IMR-90 (cell line): Measurements from ENCODE around the gene ANK3. TPM values are rescaled to one million over a fixed set of nuclear protein-coding genes. Genes with fewer than 3 reads are reported as not detected.

Experiments
- ATAC-seq: fragments of 200-7000 bp; cut with Tn5 transposase; 2 replicates; pipeline ENCODE4 v1.9.1; 2020; ENCODE audit warnings: low read depth, mild to moderate bottlenecking, moderate library complexity
- BruUV-seq: library from RNA; stranded (reverse); fragments of 400-500 nt; replicated peaks from 2 replicates; lab custom pipeline; 2021; lab: Mats Ljungman, UMichigan
- CTCF ChIA-PET: fragments of 300-600 bp; formaldehyde crosslinking; extraction: SDS; loops from one replicate; lab custom pipeline; 2021; ENCODE audit warnings: antibody characterized with exemption; lab: Yijun Ruan, JAX
- POLR2A ChIA-PET: fragments of 300-600 bp; sonication (Branson Sonifier 250); formaldehyde crosslinking; loops from one replicate; lab custom pipeline; 2022; ENCODE audit warnings: antibody characterized with exemption; ENCODE audit not compliant: unreplicated experiment; lab: Charles Lee
- DNase-seq: peaks from one replicate; pipeline ENCODE4 v3.0.0; 2013
- H2AFZ ChIP-seq: replicated peaks from 2 replicates; pipeline ENCODE3; 2013; ENCODE audit warnings: low read length, mild to moderate bottlenecking; ENCODE audit not compliant: poor library complexity
- H2AK5ac ChIP-seq: 2 replicates; pipeline ENCODE4 v1.6.1; 2013; ENCODE audit warnings: low read depth, low read length, inconsistent platforms
- H2AK9ac ChIP-seq: replicated peaks from 2 replicates; pipeline ENCODE3; 2013; ENCODE audit warnings: mild to moderate bottlenecking, low read depth, low read length, moderate library complexity; ENCODE audit not compliant: poor library complexity
- H2BK120ac ChIP-seq: 2 replicates; pipeline ENCODE4 v1.6.1; 2013; ENCODE audit warnings: low read depth, low read length, inconsistent platforms
- H2BK15ac ChIP-seq: 3 replicates; pipeline ENCODE4 v1.6.1; 2013; ENCODE audit warnings: low read depth, low read length, inconsistent platforms
- H2BK20ac ChIP-seq: 2 replicates; pipeline ENCODE4 v1.6.1; 2013; ENCODE audit warnings: low read depth, mild to moderate bottlenecking, inconsistent platforms, low read length, moderate library complexity
- H2BK5ac ChIP-seq: 2 replicates; pipeline ENCODE4 v1.6.1; 2013; ENCODE audit warnings: mild to moderate bottlenecking, low read depth, low read length, inconsistent platforms; ENCODE audit not compliant: poor library complexity, severe bottlenecking
- H3K14ac ChIP-seq: replicated peaks from 2 replicates; pipeline ENCODE4 v1.6.1; 2013; ENCODE audit warnings: low read depth, low read length, inconsistent platforms
- H3K18ac ChIP-seq: 2 replicates; pipeline ENCODE4 v1.6.1; 2013; ENCODE audit warnings: low read depth, low read length, control low read depth
- H3K23ac ChIP-seq: 2 replicates; pipeline ENCODE4 v1.6.1; 2013; ENCODE audit warnings: low read depth, low read length, inconsistent platforms
- H3K27ac ChIP-seq: 2 replicates; pipeline ENCODE4 v1.5.1; 2013; ENCODE audit warnings: mild to moderate bottlenecking, control low read depth, low read length; ENCODE audit not compliant: insufficient read depth
- H3K27me3 ChIP-seq: 2 replicates; pipeline ENCODE4 v1.6.1; 2013; ENCODE audit warnings: low read length; ENCODE audit not compliant: control insufficient read depth, insufficient read depth
- H3K36me3 ChIP-seq: 2 replicates; pipeline ENCODE4 v1.6.1; 2013; ENCODE audit warnings: low read length, mixed read lengths; ENCODE audit not compliant: control insufficient read depth, insufficient read depth
- H3K4ac ChIP-seq: 2 replicates; pipeline ENCODE4 v1.6.1; 2013; ENCODE audit warnings: low read depth, low read length, inconsistent platforms
- H3K4me1 ChIP-seq: 2 replicates; pipeline ENCODE4 v1.6.1; 2013; ENCODE audit warnings: low read length, mixed read lengths; ENCODE audit not compliant: control insufficient read depth, insufficient read depth
- H3K4me2 ChIP-seq: 2 replicates; pipeline ENCODE4 v1.6.1; 2013; ENCODE audit warnings: low read depth, mild to moderate bottlenecking, control low read depth, low read length, moderate library complexity
- H3K4me3 ChIP-seq: 2 replicates; pipeline ENCODE4 v1.5.1; 2013; ENCODE audit warnings: low read depth, mild to moderate bottlenecking, control low read depth, low read length, moderate library complexity; ENCODE audit not compliant: insufficient read depth
- H3K56ac ChIP-seq: 2 replicates; pipeline ENCODE4 v1.6.1; 2013; ENCODE audit warnings: low read length, inconsistent platforms; ENCODE audit not compliant: insufficient read depth; ENCODE audit errors: extremely low read depth
- H3K79me1 ChIP-seq, 2 experiments: 2 replicates each; pipeline ENCODE4 v1.6.1; 2013; ENCODE audit warnings: low read length in 2 of 2, inconsistent platforms in 1 of 2, low read depth in 1 of 2
- H3K9ac ChIP-seq: 2 replicates; pipeline ENCODE4 v1.6.1; 2013; ENCODE audit warnings: low read depth, low read length, control low read depth
- H3K9me1 ChIP-seq: 2 replicates; pipeline ENCODE4 v1.6.1; 2013; ENCODE audit warnings: low read length, inconsistent platforms; ENCODE audit not compliant: insufficient read depth
- H3K9me3 ChIP-seq: 2 replicates; pipeline ENCODE4 v1.6.1; 2013; ENCODE audit warnings: low read length; ENCODE audit not compliant: control insufficient read depth, insufficient read depth
- H4K20me1 ChIP-seq: 2 replicates; pipeline ENCODE4 v1.6.1; 2013; ENCODE audit warnings: low read length, inconsistent platforms; ENCODE audit not compliant: insufficient read depth
- H4K5ac ChIP-seq: 2 replicates; pipeline ENCODE4 v1.6.1; 2013; ENCODE audit warnings: mild to moderate bottlenecking, low read depth, low read length, control low read depth
- H4K8ac ChIP-seq, 2 experiments: 2 replicates each; pipeline ENCODE4 v1.6.1; 2013; ENCODE audit warnings: low read depth in 2 of 2, low read length in 2 of 2, control low read depth in 1 of 2, inconsistent platforms in 1 of 2
- H4K91ac ChIP-seq: 2 replicates; pipeline ENCODE4 v1.6.1; 2013; ENCODE audit warnings: low read depth, low read length, inconsistent platforms; ENCODE audit not compliant: insufficient read depth
- BHLHE40 ChIP-seq: fragments of 150-350 bp; IDR thresholded peaks from 2 replicates; pipeline ENCODE4 v1.6.1; 2016; ENCODE audit warnings: mild to moderate bottlenecking, low read depth, low read length
- CEBPB ChIP-seq: IDR thresholded peaks from 2 replicates; pipeline ENCODE4 v1.6.1; 2012; ENCODE audit warnings: low read depth, low read length, improper control_type of control experiment
- CHD1 ChIP-seq: IDR thresholded peaks from 2 replicates; pipeline ENCODE4 v1.6.1; 2012; ENCODE audit warnings: low read depth, low read length, improper control_type of control experiment
- CTCF ChIP-seq: conservative IDR thresholded peaks from 2 replicates; pipeline ENCODE4 v1.5.1; 2012; ENCODE audit warnings: mild to moderate bottlenecking, low read depth, low read length, improper control_type of control experiment
- ELK1 ChIP-seq: fragments of 150-350 bp; IDR thresholded peaks from 2 replicates; pipeline ENCODE4 v1.6.1; 2016; ENCODE audit warnings: low read depth, mild to moderate bottlenecking, low read length, moderate library complexity, borderline replicate concordance
- FOS ChIP-seq: fragments of 150-350 bp; IDR thresholded peaks from 2 replicates; pipeline ENCODE4 v1.6.1; 2016; ENCODE audit warnings: low read depth, low read length
- MAFK ChIP-seq: IDR thresholded peaks from 2 replicates; pipeline ENCODE4 v1.6.1; 2012; ENCODE audit warnings: low read depth, low read length, improper control_type of control experiment
- MAZ ChIP-seq: IDR thresholded peaks from 2 replicates; pipeline ENCODE4 v1.6.1; 2012; ENCODE audit warnings: low read depth, mild to moderate bottlenecking, low read length, improper control_type of control experiment, moderate library complexity, borderline replicate concordance
- MXI1 ChIP-seq: IDR thresholded peaks from 2 replicates; pipeline ENCODE4 v1.6.1; 2012; ENCODE audit warnings: low read depth, mild to moderate bottlenecking, low read length, moderate library complexity, borderline replicate concordance
- NFE2L2 ChIP-seq: fragments of 150-350 bp; IDR thresholded peaks from 2 replicates; pipeline ENCODE4 v1.6.1; 2016; ENCODE audit warnings: low read depth, mild to moderate bottlenecking, low read length
- POLR2A ChIP-seq: IDR thresholded peaks from 2 replicates; pipeline ENCODE4 v1.6.1; 2012; ENCODE audit warnings: mild to moderate bottlenecking, low read depth, low read length
- RAD21 ChIP-seq: IDR thresholded peaks from 2 replicates; pipeline ENCODE4 v1.6.1; 2012; ENCODE audit warnings: low read length, improper control_type of control experiment
- RCOR1 ChIP-seq: IDR thresholded peaks from 2 replicates; pipeline ENCODE4 v1.6.1; 2012; ENCODE audit warnings: mild to moderate bottlenecking, low read length, improper control_type of control experiment; ENCODE audit not compliant: insufficient replicate concordance
- RFX5 ChIP-seq: IDR thresholded peaks from 2 replicates; pipeline ENCODE4 v1.8.0; 2012; ENCODE audit warnings: low read depth, mild to moderate bottlenecking, low read length, moderate library complexity
- SMC3 ChIP-seq: fragments of 150-350 bp; IDR thresholded peaks from 2 replicates; pipeline ENCODE4 v1.6.1; 2016; ENCODE audit warnings: low read depth, mild to moderate bottlenecking, antibody characterized with exemption, low read length, moderate library complexity
- USF2 ChIP-seq: fragments of 150-350 bp; IDR thresholded peaks from 2 replicates; pipeline ENCODE4 v1.6.1; 2017; ENCODE audit warnings: mild to moderate bottlenecking, antibody characterized with exemption, low read length, low read depth
- WGBS, 2 experiments: methylation state at CpG; one replicate each; pipeline versions ENCODE4 v1.1.5 to v1.1.7; 2013; ENCODE audit warnings: missing lambda C conversion rate in 2 of 2; ENCODE audit not compliant: insufficient read length in 1 of 2; ENCODE audit errors: extremely low coverage in 2 of 2; 5-methylcytosine and 5-hydroxymethylcytosine counted together
- dilution Hi-C: fragments of 300-500 bp; cut with HindIII; formaldehyde crosslinking; loops from one replicate; pipeline ENCODE4 v1.14.3; 2018; ENCODE audit warnings: low sequenced_read_pairs; ENCODE audit not compliant: unreplicated experiment
- in situ Hi-C: fragments of 300-500 bp; cut with MboI; formaldehyde crosslinking; loops from 3 replicates; pipeline ENCODE4 v1.14.3; 2019; ENCODE audit warnings: low sequenced_read_pairs, inconsistent platforms, mixed read lengths
- intact Hi-C: fragments of 100-400 bp; cut with micrococcal nuclease; formaldehyde crosslinking; loops from 2 replicates; pipeline ENCODE4 v1.10.0; 2022
- polyA plus RNA-seq, 3 experiments: library from polyadenylated mRNA; depleted of rRNA; stranded (reverse); fragments of >200 nt; gene quantifications; 2 replicates each; pipeline ENCODE4 v1.2.3, GENCODE V29; 2012; ENCODE audit warnings: low replicate concordance in 1 of 3
- total RNA-seq: library from RNA; depleted of rRNA; stranded (reverse); fragments of >200 nt; gene quantifications from 2 replicates; pipeline ENCODE4 v1.2.3, GENCODE V29; 2012

The ANK3 gene
- total and polyA plus RNA-seq, 2 of the 4 experiments (the other 2 are of a cell fraction): 0.63 to 1.8 TPM

GRCh38 chr10:60008816-60009215, 380.9 kb downstream of the ANK3 start:
- BruUV-seq: no TSS peak
- no peaks in the 10 kb centered on the region for H3K36me3 ChIP-seq
- no peaks in the 10 kb centered on the region for H4K20me1 ChIP-seq
- dilution Hi-C loops (no loop called here), in situ Hi-C loops (no loop called here), intact Hi-C loops (no loop called here)
- H3K56ac ChIP-seq: no peak overlapping the region
- no peak for TF ChIP-seq MAZ
- TF ChIP-seq BHLHE40: no peak
- TF ChIP-seq POLR2A: no peak
- no peak for TF ChIP-seq USF2
- no peak for TF ChIP-seq RCOR1
- no peak for TF ChIP-seq CEBPB
- TF ChIP-seq MAFK: no peak
- no peak for TF ChIP-seq FOS
- no peak for TF ChIP-seq CTCF
- no peak for TF ChIP-seq SMC3
- TF ChIP-seq CHD1: no peak
- TF ChIP-seq RFX5: no peak
- no peak for TF ChIP-seq NFE2L2
- TF ChIP-seq RAD21: no peak
- no peak for TF ChIP-seq ELK1
- no peak for TF ChIP-seq MXI1
- H2AK9ac ChIP-seq: no peak overlapping the region
- CTCF ChIA-PET: no interaction called here
- H3K9me1 ChIP-seq: no peaks in the 10 kb centered on the region
- no peak overlapping the region for H3K18ac ChIP-seq
- no peak overlapping the region for H3K14ac ChIP-seq
- no peak overlapping the region for H2BK15ac ChIP-seq
- no peak overlapping the region for H2AFZ ChIP-seq
- no peak overlapping the region for H2BK20ac ChIP-seq
- H2AK5ac ChIP-seq: no peak overlapping the region
- no peak overlapping the region for H2BK120ac ChIP-seq
- H3K27ac ChIP-seq: no peak overlapping the region
- H3K4me1 ChIP-seq: no peaks in the 10 kb centered on the region
- no peak for DNase-seq
- POLR2A ChIA-PET: interaction anchor here (0.6 kb wide), 1 partner anchor 380 kb away, joined by 3 read pairs; no protein-coding TSS in a partner anchor
- H3K23ac ChIP-seq: no peak overlapping the region
- H4K91ac ChIP-seq: no peak overlapping the region
- no peak overlapping the region for H3K4me2 ChIP-seq
- H3K9me3 ChIP-seq: no peaks in the 10 kb centered on the region
- no peak overlapping the region for H3K9ac ChIP-seq
- no peak overlapping the region for H3K4me3 ChIP-seq
- ATAC-seq: no peak
- H3K27me3 ChIP-seq: no peaks in the 10 kb centered on the region
- WGBS, 2 experiments: 75% methylated on average over 1 of the region's 4 CpGs; no CpG with 5 or more reads in 1 of the 2 experiments
- H3K4ac ChIP-seq: no peak overlapping the region
- H4K5ac ChIP-seq: no peak overlapping the region
- H2BK5ac ChIP-seq: no peak overlapping the region
- H4K8ac ChIP-seq: no peak overlapping the region
- H3K79me1 ChIP-seq: no peaks in the 10 kb centered on the region
